PC-3 (cell line): ENCODE results near the gene LGMN. TPM values are rescaled to one million over a fixed set of nuclear protein-coding genes. Genes with fewer than 3 reads are reported as not detected.

ENCODE experiments used
- ATAC-seq: fragments of 200-7000 bp; cut with Tn5 transposase; 2 replicates; pipeline ENCODE4 v1.9.1; 2020; ENCODE audit warnings: mild to moderate bottlenecking, moderate library complexity
- BruUV-seq: library from RNA; stranded (reverse); fragments of 400-500 nt; replicated peaks from 2 replicates; lab custom pipeline; 2021; lab: Mats Ljungman, UMichigan
- CTCF ChIA-PET: fragments of 300-600 bp; sonication (Branson Sonifier 250); formaldehyde crosslinking; loops from one replicate; lab custom pipeline; 2022; ENCODE audit warnings: antibody characterized with exemption; lab: Charles Lee
- POLR2A ChIA-PET: fragments of 300-600 bp; sonication (Branson Sonifier 250); formaldehyde crosslinking; loops from one replicate; lab custom pipeline; 2022; ENCODE audit warnings: antibody characterized with exemption; ENCODE audit not compliant: unreplicated experiment; lab: Charles Lee
- DNase-seq: peaks from one replicate; pipeline ENCODE4 v3.0.0-alpha.2; 2015
- H2AFZ ChIP-seq: fragments of 300-600 bp; sonication (generic); 2 replicates; pipeline ENCODE4 v1.6.0; 2016; ENCODE audit warnings: antibody characterized with exemption, low read length
- H3F3A ChIP-seq: fragments of 300-600 bp; sonication (generic); one replicate; pipeline ENCODE4 v1.6.0; 2017; ENCODE audit warnings: antibody characterized with exemption, low read length, control low read depth, mild to moderate bottlenecking; ENCODE audit not compliant: unreplicated experiment
- H3K27ac ChIP-seq: fragments of 300-600 bp; sonication (generic); 2 replicates; pipeline ENCODE4 v1.5.1; 2016; ENCODE audit warnings: mild to moderate bottlenecking, low read length
- H3K27me3 ChIP-seq: fragments of 300-600 bp; sonication (generic); 2 replicates; pipeline ENCODE4 v1.6.1; 2016; ENCODE audit warnings: low read length, mixed read lengths
- H3K36me3 ChIP-seq: fragments of 300-600 bp; sonication (generic); 2 replicates; pipeline ENCODE4 v1.6.1; 2016; ENCODE audit warnings: low read depth, mixed run types, low read length, mixed read lengths
- H3K4me1 ChIP-seq: fragments of 300-600 bp; sonication (generic); 2 replicates; pipeline ENCODE4 v1.5.1; 2016; ENCODE audit warnings: low read length; ENCODE audit not compliant: insufficient read depth
- H3K4me2 ChIP-seq: fragments of 300-600 bp; sonication (generic); 2 replicates; pipeline ENCODE4 v1.6.0; 2016; ENCODE audit warnings: low read length
- H3K4me3 ChIP-seq: fragments of 300-600 bp; sonication (generic); 2 replicates; pipeline ENCODE4 v1.5.1; 2016; ENCODE audit warnings: mild to moderate bottlenecking, low read length, mixed read lengths
- H3K79me2 ChIP-seq: fragments of 300-600 bp; sonication (generic); 2 replicates; pipeline ENCODE4 v1.6.1; 2017; ENCODE audit warnings: low read length, mixed read lengths
- H3K9ac ChIP-seq: fragments of 300-600 bp; sonication (generic); 2 replicates; pipeline ENCODE4 v1.6.0; 2016; ENCODE audit warnings: mild to moderate bottlenecking, low read length
- H3K9me2 ChIP-seq: fragments of 300-600 bp; sonication (generic); replicated peaks from 2 replicates; pipeline ENCODE4 v1.6.1; 2016; ENCODE audit warnings: mixed run types, low read length, mixed read lengths
- H3K9me3 ChIP-seq: fragments of 300-600 bp; sonication (generic); 2 replicates; pipeline ENCODE4 v1.6.1; 2016; ENCODE audit warnings: low read length, mixed read lengths
- H4K20me1 ChIP-seq: fragments of 300-600 bp; sonication (generic); 2 replicates; pipeline ENCODE4 v1.6.1; 2016; ENCODE audit warnings: low read length, mixed read lengths
- CTCF ChIP-seq: fragments of 300-600 bp; sonication (generic); conservative IDR thresholded peaks from 2 replicates; pipeline ENCODE4 v1.5.1; 2017; ENCODE audit warnings: antibody characterized with exemption, low read depth, mild to moderate bottlenecking, low read length
- EZH2 ChIP-seq: fragments of 300-600 bp; sonication (generic); IDR thresholded peaks from one replicate; pipeline ENCODE4 v1.6.1; 2017; ENCODE audit warnings: antibody characterized with exemption, mild to moderate bottlenecking, low read length; ENCODE audit not compliant: unreplicated experiment
- EZH2phosphoT487 ChIP-seq: fragments of 300-600 bp; sonication (generic); IDR thresholded peaks from 2 replicates; pipeline ENCODE4 v1.6.1; 2018; ENCODE audit warnings: mild to moderate bottlenecking, antibody characterized with exemption, low read length, borderline replicate concordance
- intact Hi-C: fragments of 100-400 bp; cut with micrococcal nuclease; formaldehyde crosslinking; loops from 2 replicates; pipeline ENCODE4 v1.9.0; 2023
- total RNA-seq: library from RNA; depleted of rRNA; stranded (reverse); fragments of >200 nt; gene quantifications from 2 replicates; pipeline ENCODE4 v1.2.3, GENCODE V29; 2014

Gene LGMN
- total RNA-seq, 1 experiment from 2014 or later, result 46.8 TPM

- ChIA-PET POLR2A (no interaction called here), CTCF (no interaction called here)
- no peak for TF ChIP-seq EZH2phosphoT487
- no peak for TF ChIP-seq CTCF
- TF ChIP-seq EZH2, result no peak
- no peaks in the 10 kb centered on the region for H3K79me2 ChIP-seq
- H3F3A ChIP-seq, result no peaks in the 10 kb centered on the region
- peaks cover 8% of the 10 kb centered on the region for H3K4me1 ChIP-seq
- no peaks in the 10 kb centered on the region for H3K27me3 ChIP-seq
- H3K4me3 ChIP-seq, result no peak overlapping the region
- H3K9me2 ChIP-seq, result no peaks in the 10 kb centered on the region
- no peaks in the 10 kb centered on the region for H4K20me1 ChIP-seq
- no peak for ATAC-seq
- no peak overlapping the region for H3K9ac ChIP-seq
- intact Hi-C loops, result no loop called here
- no peak overlapping the region for H2AFZ ChIP-seq
- H3K36me3 ChIP-seq, result no peaks in the 10 kb centered on the region
- H3K9me3 ChIP-seq, result no peaks in the 10 kb centered on the region
- DNase-seq, result no peak
- BruUV-seq, result no TSS peak
- H3K4me2 ChIP-seq, result no peak overlapping the region
- no peak overlapping the region for H3K27ac ChIP-seq
Measured at GRCh38 chr14:92668276-92668973, 80.0 kb downstream of the LGMN start.

GRCh38 chr14:92666251-92666650 lies 82.2 kb downstream of the LGMN start:
- POLR2A ChIA-PET, result no interaction called here
- BruUV-seq, result no TSS peak
- intact Hi-C loops, result no loop called here

More at GRCh38 chr14:92666251-92666650, 82.2 kb downstream of the LGMN start:
- no peak for DNase-seq
- no peak overlapping the region for H3K4me2 ChIP-seq
- 0 out of 2 replicates have a peak, but pooled peaks cover 5% of the 10 kb centered on the region for H3K36me3 ChIP-seq
- H3F3A ChIP-seq, result no peaks in the 10 kb centered on the region
- TF ChIP-seq CTCF, result no peak
- CTCF ChIA-PET, result no interaction called here
- H4K20me1 ChIP-seq, result no peaks in the 10 kb centered on the region
- ATAC-seq, result no peak
- H3K9me2 ChIP-seq, result no peaks in the 10 kb centered on the region
- no peak overlapping the region for H3K4me3 ChIP-seq
- no peaks in the 10 kb centered on the region for H3K9me3 ChIP-seq
- H3K4me1 ChIP-seq, result peaks cover 10% of the 10 kb centered on the region
- no peak overlapping the region for H2AFZ ChIP-seq
- no peaks in the 10 kb centered on the region for H3K27me3 ChIP-seq
- no peaks in the 10 kb centered on the region for H3K79me2 ChIP-seq
- no peak overlapping the region for H3K27ac ChIP-seq
- H3K9ac ChIP-seq, result no peak overlapping the region
